Left ventricle myocardium inferior (tissue), 1 donor: Measurements from ENCODE around the gene SPAG9. TPM values are rescaled to one million over a fixed set of nuclear protein-coding genes. Genes with fewer than 3 reads are reported as not detected.

Experiments used
- DNase-seq: peaks from one replicate; pipeline ENCODE4 v3.0.0-alpha.2; 2020
- H3K27ac ChIP-seq: fragments of 200-600 bp; replicated peaks from 2 replicates; pipeline ENCODE4 v1.8.0; 2021
- H3K27me3 ChIP-seq: fragments of 200-600 bp; 2 replicates; pipeline ENCODE4 v1.8.0; 2021; ENCODE audit warnings: low read depth
- H3K36me3 ChIP-seq: fragments of 200-600 bp; 2 replicates; pipeline ENCODE4 v1.8.0; 2021
- H3K4me1 ChIP-seq: fragments of 200-600 bp; 2 replicates; pipeline ENCODE4 v1.8.0; 2021
- H3K4me3 ChIP-seq: fragments of 200-600 bp; 2 replicates; pipeline ENCODE4 v1.8.0; 2021; ENCODE audit warnings: mild to moderate bottlenecking, moderate library complexity
- H3K9me3 ChIP-seq: fragments of 200-600 bp; replicated peaks from 2 replicates; pipeline ENCODE4 v1.8.0; 2021
- CTCF ChIP-seq: fragments of 200-600 bp; IDR thresholded peaks from 2 replicates; pipeline ENCODE4 v1.8.0; 2021; ENCODE audit warnings: antibody characterized with exemption, mild to moderate bottlenecking, borderline replicate concordance
- intact Hi-C: fragments of 100-400 bp; cut with micrococcal nuclease; formaldehyde crosslinking; loops from one replicate; pipeline ENCODE4 v1.11.0; 2022
- total RNA-seq: library from RNA; stranded (reverse); fragmentation: NEBNext Ultra II Directional; extraction: Animal tissue kit (Norgen Biotek cat#: 25700); gene quantifications from one replicate; pipeline ENCODE4 v1.2.1, GENCODE V29; 2021
- donor health status: DM: no; HTN: yes; CAD: no; lungs with severe emphysema.

SPAG9 gene
- total RNA-seq, 1 donor from 2014 or later, result 43.8 TPM

DNA sequence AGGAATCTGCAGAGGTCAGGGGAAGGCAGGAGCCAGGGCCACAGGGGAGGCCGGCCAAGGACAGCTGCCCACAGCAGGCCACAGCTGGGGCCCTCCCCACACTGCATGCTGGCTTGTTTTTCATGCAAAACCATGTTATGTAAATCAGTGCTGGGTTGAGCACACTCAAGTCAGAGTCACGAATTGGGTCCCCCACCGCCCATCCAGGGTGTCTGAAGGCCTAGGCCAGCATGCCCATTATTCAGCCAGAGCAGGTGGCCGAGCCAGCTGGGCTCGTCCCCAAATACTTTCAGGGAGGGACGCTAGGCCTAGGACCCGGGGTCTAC, 203.3 kb downstream of the SPAG9 start:
- H3K4me3 ChIP-seq, result no peak overlapping the region
- peak overlapping the region; percentile 88 for H3K27ac ChIP-seq
- no peaks in the 10 kb centered on the region for H3K36me3 ChIP-seq
- TF ChIP-seq CTCF, result no peak
- H3K4me1 ChIP-seq, result peaks cover 71% of the 10 kb centered on the region
- intact Hi-C loops, result no loop called here
- H3K9me3 ChIP-seq, result no peaks in the 10 kb centered on the region
- no peaks in the 10 kb centered on the region for H3K27me3 ChIP-seq
- no peak for DNase-seq

- Histone ChIP-seq H3K36me3 (no peaks in the 10 kb centered on the region), H3K4me1 (peaks cover 66% of the 10 kb centered on the region), H3K9me3 (no peaks in the 10 kb centered on the region), H3K27ac (peak overlapping the region; percentile 88), H3K4me3 (no peak overlapping the region), H3K27me3 (no peaks in the 10 kb centered on the region)
- no peak for TF ChIP-seq CTCF
- intact Hi-C loops, result no loop called here
- no peak for DNase-seq
Measured at GRCh38 chr17:50916708-50917417, 203.8 kb downstream of the SPAG9 start.

DNA sequence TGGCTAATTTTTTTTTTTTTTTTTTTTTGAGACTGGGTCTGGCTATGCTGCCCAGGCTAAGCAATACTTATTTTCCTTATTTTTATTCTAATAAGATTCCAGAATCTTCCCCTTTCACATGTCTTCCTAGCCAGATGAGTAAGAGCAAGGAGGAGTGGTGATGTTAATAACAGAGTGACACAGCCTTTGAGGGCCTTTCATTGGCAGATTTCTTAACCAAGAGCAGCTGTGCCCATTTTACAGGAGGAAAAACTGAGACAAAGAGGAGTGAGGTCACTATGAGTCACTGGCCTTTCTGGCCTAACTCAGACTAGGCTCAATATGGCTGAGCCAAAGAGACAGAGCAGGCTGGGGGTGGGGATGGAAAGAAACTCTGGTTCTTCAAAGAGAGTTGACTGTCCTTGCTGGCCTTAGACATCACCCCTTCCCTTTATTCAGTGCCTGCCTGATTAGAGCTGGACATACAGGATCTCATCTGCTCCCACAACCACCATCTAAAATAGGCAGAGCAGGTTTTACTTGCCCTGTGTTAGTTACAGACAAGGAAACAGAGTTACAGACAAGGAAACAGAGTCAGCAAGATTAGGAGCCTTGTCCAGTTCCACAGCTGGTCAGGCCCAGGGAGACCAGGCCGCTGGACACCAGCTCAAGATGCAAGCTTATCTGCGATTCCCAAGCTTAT, 204.5 kb downstream of the SPAG9 start:
- Histone ChIP-seq H3K27ac (peak overlapping the region; percentile 88), H3K36me3 (no peaks in the 10 kb centered on the region), H3K9me3 (no peaks in the 10 kb centered on the region), H3K4me1 (peaks cover 60% of the 10 kb centered on the region), H3K4me3 (no peak overlapping the region), H3K27me3 (no peaks in the 10 kb centered on the region)
- TF ChIP-seq CTCF, result no peak
- intact Hi-C loops, result no loop called here
- DNase-seq, result no peak

DNA sequence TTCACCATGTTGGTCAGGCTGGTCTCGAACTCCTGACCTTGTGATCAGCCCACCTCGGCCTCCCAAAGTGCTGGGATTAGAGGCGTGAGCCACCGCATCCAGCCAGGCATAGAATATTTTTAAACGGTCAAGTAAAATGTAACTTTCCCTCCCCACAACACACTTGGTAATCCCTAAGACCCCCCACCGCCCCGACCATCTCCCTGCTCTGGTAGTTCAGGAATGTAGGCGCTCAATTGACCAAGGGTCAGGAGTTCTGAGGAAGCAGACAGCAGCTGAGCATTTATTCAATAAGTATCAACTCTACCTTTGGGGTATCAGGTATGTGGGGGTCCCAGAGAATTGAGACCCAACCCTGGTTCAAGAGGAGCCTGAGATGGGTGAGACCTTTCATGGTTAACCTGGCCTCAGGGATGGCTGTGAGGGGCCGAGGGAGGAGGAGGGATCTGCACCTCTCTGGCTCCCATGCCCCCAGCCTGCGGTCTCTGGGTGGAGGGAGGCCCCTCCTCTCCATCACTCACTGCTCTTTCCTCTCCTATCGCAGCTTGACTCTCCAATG, 206.1 kb downstream of the SPAG9 start:
- Histone ChIP-seq H3K4me1 (peaks cover 51% of the 10 kb centered on the region), H3K4me3 (no peak overlapping the region), H3K9me3 (no peaks in the 10 kb centered on the region), H3K27me3 (no peaks in the 10 kb centered on the region), H3K36me3 (no peaks in the 10 kb centered on the region), H3K27ac (peak overlapping the region; percentile 88)
- TF ChIP-seq CTCF, result no peak
- intact Hi-C loops, result no loop called here
- DNase-seq, result no peak

DNA sequence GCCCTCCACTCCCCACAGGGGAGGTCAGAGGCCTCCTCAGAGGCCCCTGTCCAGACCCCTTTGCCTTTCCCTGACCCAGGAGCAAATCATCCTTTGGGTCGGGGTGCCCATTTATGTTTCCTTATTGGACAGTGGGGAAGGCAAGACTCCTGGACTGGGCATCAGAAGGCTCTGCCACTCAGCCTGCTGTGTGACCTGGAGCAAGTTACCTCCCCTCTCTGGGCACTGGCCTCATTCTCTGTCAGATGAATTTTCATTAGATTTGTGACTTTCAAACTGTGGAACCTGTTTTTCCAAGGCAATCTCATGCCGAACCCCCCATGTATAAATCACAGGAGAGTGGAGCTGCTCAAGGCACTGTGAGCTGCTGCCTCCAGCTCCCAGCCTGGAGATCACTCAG, 207.5 kb downstream of the SPAG9 start:
- intact Hi-C loops, result no loop called here
- TF ChIP-seq CTCF, result no peak
- H3K4me3 ChIP-seq, result no peak overlapping the region
- no peak overlapping the region for H3K27ac ChIP-seq
- H3K4me1 ChIP-seq, result peaks cover 47% of the 10 kb centered on the region
- no peaks in the 10 kb centered on the region for H3K9me3 ChIP-seq
- no peaks in the 10 kb centered on the region for H3K36me3 ChIP-seq
- no peaks in the 10 kb centered on the region for H3K27me3 ChIP-seq
- no peak for DNase-seq

Other genes starting within 250 kb of the SPAG9 start
- gene NME1, start 32.7 kb upstream of the SPAG9 start, total RNA-seq, result 18.9 TPM
- gene NME2, start 45.5 kb upstream of the SPAG9 start, total RNA-seq, result 220 TPM
- 5.4 TPM for gene MBTD1, start 139.2 kb upstream of the SPAG9 start, total RNA-seq
- gene UTP18, start 139.7 kb upstream of the SPAG9 start, total RNA-seq, result 6.8 TPM